Liver (tissue), 9 donors: Measurements from ENCODE around the gene HSPA4L. TPM values are rescaled to one million over a fixed set of nuclear protein-coding genes. Genes with fewer than 3 reads are reported as not detected.

Source experiments
- DNase-seq: peaks from one replicate; pipeline ENCODE4 v3.0.0-alpha.2; 2017; ENCODE audit warnings: low spot score
- H3K27ac ChIP-seq, 2 donors: one replicate each; pipeline ENCODE4 v1.7.0; 2013; ENCODE audit warnings: inconsistent platforms in 2 of 2, low read length in 2 of 2, control low read depth in 1 of 2, low read depth in 1 of 2, mild to moderate bottlenecking in 1 of 2
- H3K27me3 ChIP-seq, 4 donors: one replicate each; pipeline versions ENCODE4 v1.6.1 to v1.7.0; 2013; ENCODE audit warnings: low read length in 3 of 4, inconsistent platforms in 1 of 4, mild to moderate bottlenecking in 1 of 4, moderate library complexity in 1 of 4; ENCODE audit not compliant: control insufficient read depth in 4 of 4, insufficient read depth in 4 of 4
- H3K36me3 ChIP-seq, 4 donors: one replicate each; pipeline versions ENCODE4 v1.6.1 to v1.7.0; 2013; ENCODE audit warnings: low read length in 3 of 4, mild to moderate bottlenecking in 3 of 4, low read depth in 1 of 4, moderate library complexity in 1 of 4; ENCODE audit not compliant: control insufficient read depth in 4 of 4, insufficient read depth in 3 of 4
- H3K4me1 ChIP-seq, 4 donors: one replicate each; pipeline versions ENCODE4 v1.6.1 to v1.7.0; 2013; ENCODE audit warnings: low read length in 3 of 4, mild to moderate bottlenecking in 3 of 4, moderate library complexity in 1 of 4; ENCODE audit not compliant: control insufficient read depth in 4 of 4, insufficient read depth in 4 of 4
- H3K4me3 ChIP-seq, 3 donors: one replicate each; pipeline versions ENCODE4 v1.6.1 to v1.7.0; 2013; ENCODE audit warnings: low read length in 3 of 3, control low read depth in 1 of 3, low read depth in 1 of 3, mild to moderate bottlenecking in 1 of 3
- H3K9ac ChIP-seq, 2 donors: one replicate each; pipeline ENCODE4 v1.7.0; 2013; ENCODE audit warnings: low read length in 2 of 2, mild to moderate bottlenecking in 2 of 2, moderate library complexity in 2 of 2, control low read depth in 1 of 2, low read depth in 1 of 2
- H3K9me3 ChIP-seq, 4 donors: one replicate each; pipeline versions ENCODE4 v1.6.1 to v1.7.0; 2013; ENCODE audit warnings: low read length in 3 of 4; ENCODE audit not compliant: control insufficient read depth in 4 of 4
- ATF3 ChIP-seq: IDR thresholded peaks from 2 replicates; pipeline ENCODE4 v1.6.1; 2016; ENCODE audit warnings: antibody characterized with exemption
- CTCF ChIP-seq: fragments of 150-350 bp; IDR thresholded peaks from 2 replicates; pipeline ENCODE4 v1.5.1; 2017; ENCODE audit warnings: improper control_type of control experiment, low read depth, low read length; ENCODE audit not compliant: missing input control
- FOXA2 ChIP-seq: IDR thresholded peaks from 2 replicates; pipeline ENCODE4 v1.6.1; 2016; ENCODE audit warnings: antibody characterized with exemption
- GABPA ChIP-seq, 2 donors: IDR thresholded peaks in 1 of 2; conservative IDR thresholded peaks in 1 of 2; 2 replicates each; pipeline ENCODE4 v1.6.1; 2016; ENCODE audit warnings: antibody characterized with exemption in 2 of 2, mild to moderate bottlenecking in 1 of 2, moderate library complexity in 1 of 2
- HNF4A ChIP-seq, 2 donors: conservative IDR thresholded peaks; 2 replicates each; pipeline ENCODE4 v1.6.1; 2016; ENCODE audit warnings: antibody characterized with exemption in 2 of 2, mild to moderate bottlenecking in 2 of 2
- HNF4G ChIP-seq: IDR thresholded peaks from 2 replicates; pipeline ENCODE4 v1.6.1; 2016; ENCODE audit warnings: antibody characterized with exemption
- RAD21 ChIP-seq, 2 donors: IDR thresholded peaks; 2 replicates each; pipeline ENCODE4 v1.6.1; 2016; ENCODE audit warnings: antibody characterized with exemption in 2 of 2, mild to moderate bottlenecking in 2 of 2
- RXRA ChIP-seq, 2 donors: IDR thresholded peaks; 2 replicates each; pipeline ENCODE4 v1.6.1; 2017 to 2018; ENCODE audit warnings: antibody characterized with exemption in 2 of 2, mild to moderate bottlenecking in 1 of 2
- SP1 ChIP-seq: IDR thresholded peaks from 2 replicates; pipeline ENCODE4 v1.6.1; 2018; ENCODE audit warnings: antibody characterized with exemption, mild to moderate bottlenecking
- TAF1 ChIP-seq: conservative IDR thresholded peaks from 2 replicates; pipeline ENCODE4 v1.6.1; 2016; ENCODE audit warnings: antibody characterized with exemption, mild to moderate bottlenecking
- YY1 ChIP-seq: IDR thresholded peaks from 2 replicates; pipeline ENCODE4 v1.6.1; 2016; ENCODE audit warnings: antibody characterized with exemption, mild to moderate bottlenecking
- WGBS: extraction: QIAGEN DNeasy Blood & Tissue Kit; methylation state at CpG from one replicate; pipeline ENCODE4 v1.1.7; 2013; 5-methylcytosine and 5-hydroxymethylcytosine counted together
- polyA plus RNA-seq, 2 donors: library from polyadenylated mRNA; stranded (reverse) in 1 of 2; unstranded in 1 of 2; fragments of 200-250 nt in 1 of 2; fragments of >200 nt in 1 of 2; fragmentation: Nextera tagmentation in 1 of 2; extraction: Ambion mirVana in 1 of 2; gene quantifications; one replicate each; pipeline versions ENCODE4 v1.2.1 to v1.2.3, GENCODE V29; 2013 to 2015
- total RNA-seq, 2 donors: library from RNA; depleted of rRNA; stranded (reverse); fragments of >200 nt; gene quantifications; one replicate each; pipeline ENCODE4 v1.2.3, GENCODE V29; 2014
- donor health status: healthy.
- donor health status: healthy.
- donor health status: healthy.
- donor health status: healthy.
- donor health status: healthy.

HSPA4L gene
- total and polyA plus RNA-seq, 4 donors: 1.6 to 5.3 (median 2.8) TPM

GRCh38 chr4:127843704-127844600 is 61.8 kb downstream of the HSPA4L start:
- WGBS: 93% methylated on average over 12 of the region's 12 CpGs
- DNase-seq: no peak
- Histone ChIP-seq H3K9ac (no peak overlapping the region), H3K4me3 (no peak overlapping the region), H3K27me3 (no peaks in the 10 kb centered on the region), H3K9me3 (peaks cover 0 to 2% (median 0%) of the 10 kb centered on the region in 4 donors), H3K36me3 (no peaks in the 10 kb centered on the region), H3K27ac (no peak overlapping the region), H3K4me1 (no peaks in the 10 kb centered on the region)
- TF ChIP-seq CTCF (no peak), TAF1 (no peak), YY1 (no peak), GABPA (IDR thresholded peaks at IDR 0.05 in 1 of 2, conservative IDR thresholded peaks at IDR 0.05 in 1 of 2) (no peak), FOXA2 (no peak)

GRCh38 chr4:127844601-127845116 is 62.5 kb downstream of the HSPA4L start:
- Histone ChIP-seq H3K36me3 (no peaks in the 10 kb centered on the region), H3K9ac (no peak overlapping the region), H3K27me3 (no peaks in the 10 kb centered on the region), H3K27ac (no peak overlapping the region), H3K4me1 (no peaks in the 10 kb centered on the region), H3K4me3 (no peak overlapping the region), H3K9me3 (peaks cover 0 to 4% (median 1%) of the 10 kb centered on the region in 4 donors)
- WGBS: 89% methylated on average over 5 of the region's 5 CpGs
- TF ChIP-seq CTCF (no peak), GABPA (IDR thresholded peaks at IDR 0.05 in 1 of 2, conservative IDR thresholded peaks at IDR 0.05 in 1 of 2) (no peak), RAD21 (IDR thresholded peaks at IDR 0.05) (no peak)
- no peak for DNase-seq

- Histone ChIP-seq H3K27me3 (no peaks in the 10 kb centered on the region), H3K4me3 (no peak overlapping the region), H3K36me3 (no peaks in the 10 kb centered on the region), H3K9me3 (peaks cover 0 to 8% (median 2%) of the 10 kb centered on the region in 4 donors), H3K27ac (no peak overlapping the region), H3K4me1 (no peaks in the 10 kb centered on the region), H3K9ac (no peak overlapping the region)
- no peak for TF ChIP-seq RAD21 (IDR thresholded peaks at IDR 0.05)
- no peak for TF ChIP-seq YY1
- TF ChIP-seq HNF4G: no peak
- TF ChIP-seq CTCF: no peak
- TF ChIP-seq RXRA (IDR thresholded peaks at IDR 0.05): no peak
- TF ChIP-seq ATF3: no peak
- TF ChIP-seq SP1: no peak
- TF ChIP-seq HNF4A (conservative IDR thresholded peaks at IDR 0.05): no peak
- DNase-seq: no peak
These were observed 63.9 kb downstream of the HSPA4L start for GRCh38 chr4:127846061-127846460.
